A549 (cell line): ENCODE data around the gene TRPM5. TPM values are rescaled to one million over a fixed set of nuclear protein-coding genes. Genes with fewer than 3 reads are reported as not detected.

Experiments
- ATAC-seq, 2 experiments: fragments of 200-7000 bp in 1 of 2; fragments of >200 bp in 1 of 2; cut with Nextera tagmentation in 1 of 2; cut with Tn5 transposase in 1 of 2; 3 replicates each; pipeline versions ENCODE4 v1.8.0 to v1.9.1; 2018 to 2020; ENCODE audit warnings: mild to moderate bottlenecking in 1 of 2, moderate library complexity in 1 of 2
- CTCF ChIA-PET: fragments of 300-600 bp; sonication (Branson Sonifier 250); formaldehyde crosslinking; extraction: SDS; loops from one replicate; lab custom pipeline; 2021; ENCODE audit warnings: antibody characterized with exemption, inconsistent platforms; lab: Yijun Ruan, JAX
- POLR2A ChIA-PET: fragments of 350-600 bp; formaldehyde crosslinking; extraction: SDS; loops from one replicate; lab custom pipeline; 2021; ENCODE audit warnings: antibody characterized with exemption, inconsistent platforms; lab: Yijun Ruan, JAX
- DNase-seq, 2 experiments: peaks; one replicate each; pipeline versions ENCODE4 v3.0.0 to v3.0.0-alpha.2; 2011 to 2016; ENCODE audit warnings: low read depth in 1 of 2, low spot score in 1 of 2
- FAIRE-seq: peaks from 2 replicates; lab custom pipeline; 2011; peaks lifted over from hg19 to GRCh38; lab: Jason Lieb, UNC
- H3K27ac ChIP-seq, 2 experiments: fragments of >200 bp; sonication (Bioruptor Twin); formaldehyde crosslinking; 3 replicates each; pipeline ENCODE4 v1.5.1; 2016 to 2017
- H3K4me1 ChIP-seq: fragments of >200 bp; sonication (Bioruptor Twin); formaldehyde crosslinking; 3 replicates; pipeline ENCODE4 v1.6.1; 2016
- H3K4me2 ChIP-seq: fragments of >200 bp; sonication (Bioruptor Twin); formaldehyde crosslinking; 3 replicates; pipeline ENCODE4 v1.6.1; 2016
- H3K4me3 ChIP-seq: fragments of >200 bp; sonication (Bioruptor Twin); formaldehyde crosslinking; 3 replicates; pipeline ENCODE4 v1.5.1; 2016
- H3K9me3 ChIP-seq: fragments of >200 bp; sonication (Bioruptor Twin); formaldehyde crosslinking; 3 replicates; pipeline ENCODE4 v1.6.1; 2016
- E2F6 ChIP-seq: IDR thresholded peaks from 2 replicates; pipeline ENCODE4 v1.6.1; 2012; ENCODE audit warnings: low read depth, borderline replicate concordance
- EHF ChIP-seq: fragments of 250-450 bp; sonication (Bioruptor Pico); IDR thresholded peaks from 2 replicates; pipeline ENCODE4 v1.5.0; 2020; ENCODE audit warnings: mild to moderate bottlenecking
- ELK1 ChIP-seq: fragments of 150-350 bp; IDR thresholded peaks from 2 replicates; pipeline ENCODE4 v1.6.1; 2014; ENCODE audit warnings: low read depth, mild to moderate bottlenecking, low read length
- ESRRA ChIP-seq: fragments of 150-350 bp; IDR thresholded peaks from 2 replicates; pipeline ENCODE4 v1.6.1; 2014; ENCODE audit warnings: mild to moderate bottlenecking, low read length, borderline replicate concordance
- FOSB ChIP-seq: fragments of 250-450 bp; sonication (Bioruptor Pico); IDR thresholded peaks from 2 replicates; pipeline ENCODE4 v1.5.0; 2020; ENCODE audit warnings: mild to moderate bottlenecking, moderate library complexity
- FOSL2 ChIP-seq, 2 experiments: fragments of 450-650 bp in 1 of 2; fragments of >200 bp in 1 of 2; sonication (Bioruptor Twin) in 1 of 2; formaldehyde crosslinking; IDR thresholded peaks; 2 replicates each; pipeline versions ENCODE4 v1.5.0 to v1.6.1; 2016 to 2020; ENCODE audit warnings: mild to moderate bottlenecking in 1 of 2, moderate library complexity in 1 of 2
- FOXS1 ChIP-seq: fragments of 250-450 bp; sonication (Bioruptor Pico); IDR thresholded peaks from 2 replicates; pipeline ENCODE4 v1.5.0; 2020; ENCODE audit warnings: mild to moderate bottlenecking, moderate library complexity
- GATA3 ChIP-seq: IDR thresholded peaks from 2 replicates; pipeline ENCODE4 v1.6.1; 2012; ENCODE audit warnings: borderline replicate concordance
- HDAC2 ChIP-seq: fragments of 200-600 bp; sonication (generic); IDR thresholded peaks from 2 replicates; pipeline ENCODE4 v1.6.1; 2016
- HOXA7 ChIP-seq: fragments of 250-450 bp; sonication (Bioruptor Pico); IDR thresholded peaks from 2 replicates; pipeline ENCODE4 v1.5.0; 2020; ENCODE audit warnings: mild to moderate bottlenecking, moderate library complexity
- HOXB5 ChIP-seq: fragments of 250-450 bp; sonication (Bioruptor Pico); IDR thresholded peaks from 2 replicates; pipeline ENCODE4 v1.5.0; 2020; ENCODE audit warnings: mild to moderate bottlenecking, moderate library complexity
- JUN ChIP-seq, 2 experiments: fragments of >200 bp; sonication (Bioruptor Twin); formaldehyde crosslinking; IDR thresholded peaks; 2 replicates in 1 of 2; 3 replicates in 1 of 2; pipeline ENCODE4 v1.6.1; 2016 to 2017
- JUNB ChIP-seq: fragments of >200 bp; sonication (Bioruptor Twin); formaldehyde crosslinking; IDR thresholded peaks from 2 replicates; pipeline ENCODE4 v1.6.1; 2016
- KDM5A ChIP-seq: fragments of 200-600 bp; sonication (generic); IDR thresholded peaks from 2 replicates; pipeline ENCODE4 v1.6.1; 2016; ENCODE audit warnings: antibody characterized with exemption, mild to moderate bottlenecking
- MAX ChIP-seq: IDR thresholded peaks from 2 replicates; pipeline ENCODE4 v1.6.1; 2012
- MYC ChIP-seq: IDR thresholded peaks from 2 replicates; pipeline ENCODE4 v1.6.1; 2012; ENCODE audit warnings: mild to moderate bottlenecking, inconsistent platforms, low read length, improper control_type of control experiment, borderline replicate concordance
- NR3C1 ChIP-seq: fragments of >200 bp; sonication (Bioruptor Twin); formaldehyde crosslinking; IDR thresholded peaks from 3 replicates; pipeline ENCODE4 v1.6.1; 2017
- PBX3 ChIP-seq: IDR thresholded peaks from 2 replicates; pipeline ENCODE4 v1.6.1; 2012
- PHF8 ChIP-seq: fragments of 200-600 bp; sonication (generic); IDR thresholded peaks from 2 replicates; pipeline ENCODE4 v1.6.1; 2016; ENCODE audit warnings: low read depth, mild to moderate bottlenecking, antibody characterized with exemption, moderate library complexity, borderline replicate concordance
- POLR2AphosphoS2 ChIP-seq: conservative IDR thresholded peaks from 2 replicates; pipeline ENCODE4 v1.6.1; 2012; ENCODE audit warnings: low read length, improper control_type of control experiment, inconsistent platforms
- REST ChIP-seq: fragments of 200-600 bp; sonication (generic); IDR thresholded peaks from 2 replicates; pipeline ENCODE4 v1.6.1; 2016; ENCODE audit warnings: antibody characterized with exemption, mild to moderate bottlenecking, moderate library complexity
- RNF2 ChIP-seq: fragments of 200-600 bp; sonication (generic); IDR thresholded peaks from 2 replicates; pipeline ENCODE4 v1.6.1; 2016; ENCODE audit warnings: low read depth, mild to moderate bottlenecking, antibody characterized with exemption, moderate library complexity, borderline replicate concordance
- SMC3 ChIP-seq: fragments of >200 bp; sonication (Bioruptor Twin); formaldehyde crosslinking; IDR thresholded peaks from 3 replicates; pipeline ENCODE4 v1.6.1; 2018; ENCODE audit warnings: inconsistent platforms
- SREBF2 ChIP-seq: fragments of 450-650 bp; IDR thresholded peaks from 2 replicates; pipeline ENCODE4 v1.6.1; 2014; ENCODE audit warnings: mild to moderate bottlenecking, moderate library complexity
- ZFP36 ChIP-seq: fragments of 450-650 bp; IDR thresholded peaks from 2 replicates; pipeline ENCODE4 v1.6.1; 2014; ENCODE audit warnings: borderline replicate concordance; ENCODE audit not compliant: partially characterized antibody
- ZSCAN20 ChIP-seq: fragments of 250-450 bp; sonication (Bioruptor Pico); IDR thresholded peaks from 2 replicates; pipeline ENCODE4 v1.8.0; 2022; ENCODE audit warnings: mild to moderate bottlenecking, moderate library complexity
- WGBS: methylation state at CpG from one replicate; pipeline ENCODE4 v1.1.6; 2017; ENCODE audit errors: missing lambda C conversion rate; 5-methylcytosine and 5-hydroxymethylcytosine counted together
- polyA plus RNA-seq, 4 experiments: library from polyadenylated mRNA; depleted of rRNA in 3 of 4; stranded (reverse); fragments of >200 nt; fragmentation: RNase III in 1 of 4; extraction: RNeasy Plus Mini Kit Qiagen cat#74134 plus additional on column Dnase treatment in 1 of 4; gene quantifications; 2 replicates in 3 of 4; 3 replicates in 1 of 4; pipeline ENCODE4 v1.2.3, GENCODE V29; 2011 to 2017
- TF ChIP-seq, protein P1 (sequence below): fragments of >200 bp; sonication (Bioruptor Twin); formaldehyde crosslinking; IDR thresholded peaks from 2 replicates; pipeline ENCODE4 v1.6.1; 2016

The TRPM5 gene
- polyA plus RNA-seq, 2 of the 4 experiments (the other 2 are of a cell fraction), result not detected

GRCh38 chr11:2482745-2483144, 38.4 kb upstream of the TRPM5 start (continued):
- TF ChIP-seq FOSB (CRISPR knock-in tag) (no peak), REST (no peak), FOXS1 (CRISPR knock-in tag) (no peak)

GRCh38 chr11:2482204-2482603, 37.9 kb upstream of the TRPM5 start:
- ChIA-PET POLR2A (no interaction called here), CTCF (no interaction called here)
- H3K4me3 ChIP-seq, result no peak overlapping the region
- ATAC-seq, result no peak
- H3K9me3 ChIP-seq, result peaks cover 29% of the 10 kb centered on the region
- 3% methylated on average over 3 of the region's 3 CpGs for WGBS
- H3K4me1 ChIP-seq, result no peaks in the 10 kb centered on the region
- no peak for TF ChIP-seq MYC
- TF ChIP-seq SMC3, result no peak
- TF ChIP-seq HOXA7 (CRISPR knock-in tag), result no peak
- TF ChIP-seq HOXB5 (CRISPR knock-in tag), result no peak
- no peak for TF ChIP-seq HDAC2
- no peak for TF ChIP-seq ELK1
- TF ChIP-seq NR3C1, result no peak
- TF ChIP-seq RNF2, result no peak
- no peak for TF ChIP-seq SREBF2
- no peak for DNase-seq
- H3K4me2 ChIP-seq, result no peak overlapping the region
- FAIRE-seq, result no peak
- no peak overlapping the region for H3K27ac ChIP-seq

DNA sequence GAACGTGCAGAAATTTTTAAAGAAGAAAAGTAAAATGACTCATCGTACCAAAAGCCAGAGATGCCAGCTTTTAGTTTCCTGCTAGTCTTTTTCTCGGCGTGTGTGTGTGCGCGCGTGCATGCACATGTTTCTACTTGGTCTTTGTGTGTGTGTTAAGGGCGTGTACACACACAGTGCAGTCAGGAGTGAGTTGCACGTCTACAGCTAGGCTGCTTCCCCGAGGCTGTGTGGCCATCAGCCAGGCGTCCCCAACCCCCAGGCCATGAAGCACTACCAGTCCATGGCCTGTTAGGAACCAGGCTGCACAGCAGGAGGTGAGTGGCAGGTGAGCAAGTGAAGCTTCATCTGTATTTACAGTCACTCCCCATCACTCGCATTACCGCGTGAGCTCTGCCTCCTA, 36.9 kb upstream of the TRPM5 start:
- ATAC-seq (no peak), DNase-seq (no peak), FAIRE-seq (no peak)
- CTCF ChIA-PET, result interaction anchor here (0.9 to 1.1 kb wide), 2 partner anchors 20 to 51 kb away, joined by 3 read pairs; no protein-coding TSS in a partner anchor
- TF ChIP-seq FOSL2 (IDR thresholded peaks at IDR 0.05), result no peak
- no peak for TF ChIP-seq FOSL2 (CRISPR knock-in tag; IDR thresholded peaks at IDR 0.05)
- no peak for TF ChIP-seq RNF2
- TF ChIP-seq KDM5A, result no peak
- TF ChIP-seq ZFP36, result no peak
- TF ChIP-seq PBX3, result no peak
- no peak for TF ChIP-seq E2F6
- TF ChIP-seq, protein P1, sequence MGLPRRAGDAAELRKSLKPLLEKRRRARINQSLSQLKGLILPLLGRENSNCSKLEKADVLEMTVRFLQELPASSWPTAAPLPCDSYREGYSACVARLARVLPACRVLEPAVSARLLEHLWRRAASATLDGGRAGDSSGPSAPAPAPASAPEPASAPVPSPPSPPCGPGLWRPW, result no peak
- no peak for TF ChIP-seq GATA3
- TF ChIP-seq ESRRA, result no peak
- TF ChIP-seq HOXA7 (CRISPR knock-in tag), result no peak
- no peak for TF ChIP-seq MAX
- TF ChIP-seq ZSCAN20 (CRISPR knock-in tag), result no peak
- no peak for TF ChIP-seq JUN (IDR thresholded peaks at IDR 0.05)
- no peak for TF ChIP-seq HDAC2
- no peak for TF ChIP-seq NR3C1
- TF ChIP-seq POLR2AphosphoS2, result no peak
- TF ChIP-seq PHF8, result no peak
- TF ChIP-seq ELK1, result no peak
- no peak for TF ChIP-seq EHF
- no peak for TF ChIP-seq JUNB
- POLR2A ChIA-PET, result no interaction called here
- 50% methylated on average over 13 of the region's 14 CpGs for whole genome bisulfite sequencing
- no peaks in the 10 kb centered on the region for H3K4me1 ChIP-seq
- H3K4me2 ChIP-seq, result no peak overlapping the region
- no peak overlapping the region for H3K4me3 ChIP-seq
- peaks cover 25% of the 10 kb centered on the region; the same call in 2 of the 3 replicates for H3K9me3 ChIP-seq
- no peak overlapping the region for H3K27ac ChIP-seq
